Left forelimb (tissue), 1 donor: ENCODE results near the gene OR56A4.

ENCODE experiments used
- DNase-seq: peaks from one replicate; pipeline ENCODE4 v3.0.0-alpha.2; 2018; ENCODE audit warnings: low spot score

The OR56A4 gene, protein sequence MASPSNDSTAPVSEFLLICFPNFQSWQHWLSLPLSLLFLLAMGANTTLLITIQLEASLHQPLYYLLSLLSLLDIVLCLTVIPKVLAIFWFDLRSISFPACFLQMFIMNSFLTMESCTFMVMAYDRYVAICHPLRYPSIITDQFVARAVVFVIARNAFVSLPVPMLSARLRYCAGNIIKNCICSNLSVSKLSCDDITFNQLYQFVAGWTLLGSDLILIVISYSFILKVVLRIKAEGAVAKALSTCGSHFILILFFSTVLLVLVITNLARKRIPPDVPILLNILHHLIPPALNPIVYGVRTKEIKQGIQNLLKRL

DNA sequence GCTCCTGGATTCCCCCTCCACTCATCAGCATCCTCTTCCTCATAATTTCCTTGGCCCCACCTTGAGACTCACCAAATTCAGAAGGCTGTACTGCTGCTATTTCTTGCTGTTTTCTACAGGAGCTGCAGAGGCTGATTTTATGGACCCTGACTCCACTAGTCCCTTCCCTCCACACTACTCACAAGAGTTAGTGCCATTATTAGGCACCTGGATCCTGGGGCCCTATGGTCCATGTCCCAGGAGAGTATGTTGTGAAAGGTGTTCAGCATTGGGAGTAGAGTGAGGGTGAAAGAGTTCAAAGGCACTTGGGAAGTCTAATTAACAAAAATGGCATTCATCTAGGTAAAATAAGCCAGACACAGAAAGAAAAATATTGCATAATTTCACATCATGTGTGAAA, at the start of gene OR56A4:
TSS of gene OR56A4 (minus strand) at position 101 of the 400 bp plus-strand sequence. CDS start 3,954 bp downstream, outside the sequence.
- no peak for DNase-seq

DNA sequence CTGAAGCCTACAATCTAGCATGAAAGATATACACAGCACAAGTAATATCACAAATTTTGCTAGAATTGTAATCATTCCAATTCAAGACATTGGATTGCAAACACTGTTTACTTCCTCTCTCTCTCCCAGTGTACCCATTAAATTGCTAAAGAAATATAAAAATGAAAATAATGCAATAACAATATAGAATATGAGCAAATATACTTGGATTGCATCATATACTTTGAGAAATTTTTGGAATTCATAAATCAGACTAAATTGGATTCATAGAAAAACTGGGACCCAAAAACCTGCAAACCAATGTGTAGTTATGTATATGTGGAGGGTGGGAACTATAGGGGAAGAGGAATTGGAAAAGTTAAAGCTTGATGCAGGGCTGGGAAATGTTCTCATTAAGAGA, 48.8 kb upstream of the OR56A4 start:
- DNase-seq, result no peak

DNA sequence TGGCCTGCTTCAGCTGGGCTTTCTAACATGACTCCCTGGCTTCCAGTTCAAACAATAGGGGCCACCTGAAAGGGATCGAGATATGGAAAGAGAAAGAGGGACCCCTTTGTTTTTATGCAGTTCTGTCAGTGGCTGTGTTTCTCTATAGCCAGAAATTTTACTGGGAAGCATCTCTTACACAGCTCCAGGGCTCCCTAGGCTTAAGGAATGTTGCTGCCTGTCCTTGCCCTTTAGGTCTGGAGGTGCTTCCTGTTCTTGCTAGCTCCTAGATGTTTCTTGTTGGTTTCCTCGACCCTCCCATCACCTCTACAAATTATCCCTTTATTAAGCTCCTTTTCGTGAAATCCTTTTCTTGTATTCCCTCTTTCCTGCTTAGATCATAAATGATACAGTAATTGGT, 45.6 kb upstream of the OR56A4 start:
- DNase-seq, result no peak

DNA sequence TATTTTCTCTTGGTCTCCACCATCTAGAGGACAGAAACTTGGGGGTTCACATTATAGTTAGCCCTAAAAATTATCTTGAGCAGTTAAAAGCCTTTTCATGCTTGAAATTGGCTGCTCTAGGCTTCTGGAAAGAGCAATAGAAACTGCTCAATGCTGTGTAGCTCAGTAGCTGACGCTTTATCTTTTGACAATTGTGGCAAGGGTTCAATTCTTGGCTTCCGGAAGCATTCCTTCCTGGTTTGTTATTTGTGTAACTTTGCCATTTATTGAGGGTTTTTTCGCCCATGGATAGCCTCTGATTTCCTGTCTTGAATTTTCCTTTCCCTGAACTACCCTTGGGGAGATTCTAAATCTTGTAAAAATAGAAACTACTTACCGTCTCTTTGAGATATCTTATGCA, 34.1 kb upstream of the OR56A4 start:
- DNase-seq, result no peak

DNA sequence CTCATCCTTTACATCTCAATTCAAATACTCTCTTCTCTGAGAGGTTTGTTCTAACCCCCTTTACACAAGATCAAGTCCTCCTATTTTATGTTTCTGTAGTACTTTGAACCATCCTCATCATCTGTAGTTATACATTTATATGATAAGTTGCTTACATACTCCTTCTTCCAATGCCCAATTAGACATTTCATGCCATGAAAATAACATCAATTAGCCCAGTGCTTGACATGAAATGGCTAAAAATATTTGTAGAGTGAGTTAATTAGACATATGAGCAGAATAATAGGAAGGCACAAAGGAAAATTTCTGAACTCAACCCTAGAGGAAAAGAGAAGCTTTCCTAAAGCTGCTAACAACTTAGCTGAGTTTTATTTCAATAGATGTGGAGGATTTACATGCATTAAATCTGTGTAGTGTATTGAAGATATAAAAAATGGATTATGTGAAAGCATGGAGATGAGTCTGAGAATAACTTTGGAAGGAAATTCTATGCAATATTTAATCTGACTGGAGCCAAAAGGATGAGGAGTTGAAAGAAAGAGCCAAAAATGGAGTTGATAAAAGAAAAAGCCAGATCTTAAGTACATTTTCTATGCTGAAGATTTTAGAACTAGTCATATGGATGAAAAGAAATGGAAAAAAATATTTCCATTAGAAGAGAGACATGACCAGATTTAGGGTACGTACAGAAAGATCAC, 24.1 kb upstream of the OR56A4 start, which contains the start of gene OR56A1:
TSS of gene OR56A1 (minus strand) at position 51 of the 698 bp plus-strand sequence. CDS start 3,066 bp downstream, outside the sequence.
- no peak for DNase-seq

DNA sequence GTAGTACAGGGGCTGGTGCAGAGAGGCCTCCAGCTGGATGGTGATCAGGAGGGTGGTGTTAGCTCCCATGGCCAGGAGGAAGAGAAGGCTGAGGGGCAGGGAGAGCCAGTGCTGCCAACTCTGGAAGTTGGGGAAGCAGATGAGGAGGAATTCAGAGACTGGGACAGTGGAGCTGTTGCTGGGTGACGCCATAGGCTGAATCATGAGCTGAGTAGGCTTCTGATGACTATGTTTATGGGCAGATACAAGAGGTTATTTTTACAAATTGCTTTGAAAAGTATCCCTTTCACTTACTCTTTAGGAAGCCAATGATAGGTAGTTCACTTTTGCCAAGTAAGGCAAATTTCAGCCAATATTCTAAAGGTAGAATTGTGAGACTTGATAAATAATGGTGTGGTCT, 20.8 kb upstream of the OR56A4 start:
- DNase-seq, result no peak

DNA sequence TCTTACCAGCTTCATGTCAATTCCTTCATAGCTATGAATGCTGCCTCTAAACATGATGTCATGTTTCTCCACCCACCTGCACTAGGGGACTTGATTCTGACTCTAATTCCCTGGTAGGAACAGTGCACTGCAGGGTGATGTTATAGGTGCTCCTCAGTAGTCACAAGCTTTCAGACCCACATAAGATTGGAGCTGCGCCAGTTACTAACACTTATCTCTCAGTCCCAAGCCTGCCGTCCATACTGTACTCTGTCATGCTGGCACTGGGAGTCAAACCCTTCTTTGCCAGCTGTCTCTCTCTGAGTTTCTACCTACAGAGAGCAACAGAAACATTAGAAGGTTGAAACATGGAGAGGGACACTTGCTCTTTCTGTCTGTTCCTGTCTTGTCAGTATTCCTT, 18.3 kb upstream of the OR56A4 start:
- DNase-seq, result no peak

DNA sequence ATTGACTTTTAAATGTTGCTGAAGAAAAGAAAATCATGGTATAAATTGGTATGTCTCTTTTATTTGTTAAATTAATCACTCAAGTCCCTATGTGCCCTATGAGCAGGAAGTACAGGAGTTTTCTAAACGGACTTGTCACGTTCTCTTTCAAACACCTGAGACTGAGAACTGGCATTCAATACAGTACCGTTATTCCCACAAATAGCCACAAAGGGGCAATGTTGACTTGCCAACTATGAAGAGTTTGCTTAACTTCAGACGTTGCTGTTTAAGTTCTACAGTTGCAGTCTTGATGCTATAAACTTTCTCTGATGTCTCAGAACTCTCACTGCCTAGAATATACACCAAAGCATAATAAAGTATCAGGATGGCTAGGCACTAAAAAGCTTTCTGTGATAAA, 16.2 kb upstream of the OR56A4 start:
- no peak for DNase-seq

DNA sequence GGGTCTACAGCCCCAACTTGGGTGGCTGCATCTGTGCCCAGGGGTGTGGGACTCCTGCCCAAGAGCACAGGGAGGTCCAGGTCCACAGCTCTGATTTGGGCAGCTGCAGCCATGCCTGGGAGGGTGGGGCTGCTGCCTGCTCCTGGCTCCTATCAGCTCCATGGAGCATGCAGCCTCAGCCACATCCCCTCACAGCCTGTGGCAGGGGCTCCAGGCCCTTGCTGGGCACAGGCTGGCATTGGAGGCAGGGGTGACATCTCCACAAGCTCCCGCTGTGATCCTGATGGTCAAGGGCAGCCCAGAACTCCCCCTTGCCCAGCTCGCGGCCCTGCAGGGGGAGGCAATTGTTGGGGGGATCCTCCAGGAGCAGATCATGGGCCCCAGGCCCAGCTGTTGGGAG, 6.3 kb upstream of the OR56A4 start:
- DNase-seq, result no peak

DNA sequence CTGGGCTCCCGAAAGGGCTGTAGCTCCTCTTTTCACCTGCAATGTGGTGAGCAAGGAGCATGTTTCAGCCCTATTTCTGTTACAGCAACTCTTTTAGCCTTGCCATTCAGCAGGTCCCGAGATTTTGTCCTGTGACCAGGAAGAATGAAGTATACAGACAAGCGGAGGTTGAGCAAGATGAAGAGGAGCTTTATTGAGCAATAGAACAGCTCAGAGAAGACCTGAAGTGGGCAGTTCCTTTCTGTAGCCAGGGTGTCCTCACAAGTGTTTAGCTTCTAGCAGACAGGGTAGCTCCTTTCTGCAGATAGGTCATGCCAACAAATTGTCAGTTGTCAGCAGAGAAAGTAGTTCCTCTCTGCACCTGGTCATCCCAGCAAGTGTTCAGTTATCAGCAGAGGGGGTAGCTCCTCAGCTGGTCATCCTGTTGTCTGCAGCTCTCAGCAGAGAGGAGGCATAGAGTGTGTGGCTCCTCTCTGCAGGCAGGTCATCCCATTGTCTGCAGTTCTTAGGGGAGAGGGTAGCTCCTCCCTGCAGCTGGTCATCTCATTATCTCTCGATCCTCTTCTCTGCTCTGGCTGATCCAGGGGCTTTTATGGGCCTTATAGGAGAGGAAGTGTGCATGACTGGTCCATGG, 5.4 kb upstream of the OR56A4 start:
- DNase-seq, result no peak

DNA sequence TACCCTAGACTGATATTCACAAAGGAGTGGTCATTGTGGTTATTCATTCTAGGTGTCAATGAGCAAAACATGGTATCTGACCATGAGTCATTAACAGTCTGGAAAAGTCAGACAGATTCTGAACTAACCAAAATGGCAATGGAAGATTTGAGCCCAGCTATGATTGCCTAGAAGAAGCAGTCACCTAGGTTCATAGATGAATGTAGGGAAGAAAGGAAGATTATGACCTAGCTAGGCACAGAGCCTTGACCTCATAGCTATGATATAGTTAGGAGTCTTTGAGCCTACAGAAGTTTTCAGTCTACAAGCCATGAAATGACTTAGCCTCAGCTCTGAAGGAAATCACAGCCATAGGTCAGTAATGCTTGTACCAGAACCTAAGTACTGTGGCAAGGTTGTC, 351 bp downstream of the OR56A4 start:
- no peak for DNase-seq

DNA sequence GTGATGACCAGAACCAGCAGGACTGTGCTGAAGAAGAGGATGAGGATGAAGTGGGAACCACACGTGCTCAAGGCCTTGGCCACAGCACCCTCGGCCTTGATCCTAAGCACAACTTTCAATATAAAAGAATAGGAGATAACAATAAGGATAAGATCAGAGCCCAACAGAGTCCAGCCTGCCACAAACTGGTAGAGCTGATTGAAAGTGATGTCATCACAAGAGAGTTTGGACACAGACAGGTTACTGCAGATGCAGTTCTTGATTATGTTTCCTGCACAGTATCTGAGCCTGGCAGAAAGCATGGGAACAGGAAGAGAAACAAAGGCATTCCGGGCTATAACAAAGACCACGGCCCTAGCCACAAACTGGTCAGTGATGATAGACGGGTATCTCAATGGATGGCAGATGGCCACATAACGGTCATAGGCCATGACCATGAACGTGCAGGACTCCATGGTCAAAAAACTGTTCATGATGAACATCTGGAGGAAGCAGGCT, 4.5 kb downstream of the OR56A4 start:
- DNase-seq, result no peak

DNA sequence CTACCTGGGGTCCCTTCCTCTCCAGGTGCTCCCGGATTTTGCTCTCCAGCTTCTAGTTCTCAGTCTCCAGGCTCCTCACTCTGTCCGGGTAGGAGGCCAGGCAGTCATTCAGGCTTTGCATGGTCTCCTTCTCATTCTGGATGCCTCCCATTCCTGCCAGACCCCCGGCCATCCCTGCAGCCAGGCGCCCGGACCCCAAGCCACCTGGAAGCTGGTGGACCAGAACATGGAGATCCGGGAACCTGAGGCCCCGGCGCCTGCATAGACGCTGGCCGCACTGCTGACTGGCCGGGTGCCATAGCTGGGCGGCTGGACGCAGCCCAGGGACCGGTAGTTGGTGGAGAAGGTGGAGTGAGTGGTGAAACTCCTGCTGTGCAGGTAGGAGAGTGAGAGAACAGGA, 12.0 kb downstream of the OR56A4 start:
- DNase-seq, result no peak

DNA sequence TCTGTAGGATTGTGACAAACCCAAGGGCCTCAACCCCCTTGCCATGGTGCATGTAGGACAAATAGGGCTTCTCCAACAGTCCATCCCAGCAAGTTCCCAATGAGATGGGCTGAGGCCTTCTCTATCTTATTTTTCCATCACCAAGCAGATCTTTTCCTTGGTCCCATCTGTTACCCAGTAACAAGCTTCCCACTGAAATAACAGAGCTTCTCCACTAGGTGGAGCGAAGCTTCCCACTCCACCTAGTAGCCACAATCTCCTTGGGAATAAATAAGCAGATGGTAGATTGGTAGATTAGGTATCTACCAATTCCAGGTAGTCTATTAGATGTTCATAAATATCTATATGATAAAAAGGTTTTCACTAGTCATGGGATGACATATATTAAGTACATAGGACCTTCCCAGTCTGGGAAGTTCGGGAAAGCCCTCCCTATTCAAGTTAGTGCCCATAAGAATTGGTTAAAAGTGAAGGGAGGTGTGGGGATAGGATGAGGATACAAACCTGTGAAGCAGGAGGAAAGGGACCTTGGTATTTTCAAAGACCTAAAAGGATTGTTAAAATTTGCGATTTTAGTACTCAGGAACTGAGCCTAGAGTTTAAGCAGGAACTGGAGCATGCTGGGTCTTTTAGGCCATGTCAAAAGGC, 14.0 kb downstream of the OR56A4 start:
- DNase-seq, result no peak

DNA sequence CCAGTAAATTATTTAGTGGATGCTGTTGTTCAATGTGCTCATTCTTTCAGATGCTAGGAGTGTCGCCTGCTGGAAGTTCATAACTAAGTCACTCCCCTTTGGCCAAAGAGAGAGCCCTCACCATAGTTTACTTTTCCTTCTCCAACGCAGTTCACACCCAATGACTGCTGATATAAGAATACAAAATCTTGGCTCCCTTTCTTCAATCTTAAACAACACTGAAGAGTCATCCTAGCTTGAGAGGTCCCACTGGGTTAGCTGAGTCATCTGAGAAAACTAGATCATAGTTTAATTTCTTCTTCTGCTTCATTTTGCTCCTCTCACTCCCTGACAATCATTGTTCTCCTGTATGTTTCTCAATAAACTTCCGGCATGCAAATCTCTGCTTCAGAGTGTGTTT, 14.6 kb downstream of the OR56A4 start:
- no peak for DNase-seq

DNA sequence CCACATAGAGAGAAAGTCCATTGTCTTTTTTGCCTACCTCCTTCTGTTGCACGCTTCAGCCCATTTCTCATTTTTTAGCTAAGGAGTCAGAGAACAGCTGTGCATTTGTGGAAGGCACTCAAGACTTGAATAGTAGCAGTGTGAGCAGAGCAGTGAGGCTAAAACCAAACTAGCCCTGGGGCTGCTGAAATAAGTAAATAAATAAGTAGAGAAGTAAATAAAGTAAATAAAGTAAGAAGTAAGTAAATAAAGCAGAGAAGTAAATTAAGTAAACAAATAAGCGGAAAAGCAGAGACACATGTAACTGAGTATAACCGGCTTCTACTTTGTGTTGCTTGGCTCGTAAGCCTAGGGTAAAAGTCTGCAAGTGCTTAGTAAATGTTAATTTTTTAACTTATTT, 17.5 kb downstream of the OR56A4 start:
- no peak for DNase-seq

DNA sequence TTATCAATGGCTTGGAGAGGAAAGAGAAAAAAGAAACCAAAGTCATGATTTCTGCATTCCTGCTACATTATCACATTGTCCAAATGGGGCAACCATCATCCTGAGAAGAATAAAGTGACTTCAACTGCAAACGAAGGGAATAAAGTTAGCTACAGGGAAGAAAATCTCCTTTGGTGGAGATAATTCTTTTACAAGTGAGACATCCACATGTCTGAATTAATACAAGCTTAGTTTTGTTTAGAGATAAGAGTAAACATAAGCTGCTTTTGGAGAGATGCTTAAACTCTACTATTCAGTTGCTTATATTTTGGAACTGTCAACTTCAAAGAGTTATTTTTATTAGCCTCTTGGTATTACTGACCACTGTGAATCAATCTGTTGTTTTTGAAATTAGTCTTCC, 19.9 kb downstream of the OR56A4 start, which contains the start of gene OR52L1:
TSS of gene OR52L1 (minus strand) at position 101 of the 400 bp plus-strand sequence. CDS start at position 46, 55 bp downstream.
- DNase-seq, result no peak

DNA sequence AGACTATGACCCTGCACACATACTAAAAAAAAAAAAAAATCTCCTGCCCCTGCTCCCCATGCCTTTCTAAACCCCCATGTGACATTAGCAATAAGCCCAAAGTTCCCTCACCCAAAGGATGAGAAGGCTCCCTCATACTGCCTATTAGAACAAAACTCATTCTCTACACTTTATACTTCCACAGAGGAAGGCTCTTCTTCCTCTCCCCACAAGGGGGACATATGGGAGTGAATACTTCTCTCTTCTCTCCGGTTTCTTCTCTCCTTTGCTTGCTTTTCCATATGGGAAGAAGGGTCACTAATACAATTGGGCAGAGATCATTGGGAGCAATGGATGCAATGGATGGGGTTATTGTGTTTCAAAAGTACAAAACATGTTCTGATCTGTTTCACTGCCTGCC, 23.3 kb downstream of the OR56A4 start:
- no peak for DNase-seq

DNA sequence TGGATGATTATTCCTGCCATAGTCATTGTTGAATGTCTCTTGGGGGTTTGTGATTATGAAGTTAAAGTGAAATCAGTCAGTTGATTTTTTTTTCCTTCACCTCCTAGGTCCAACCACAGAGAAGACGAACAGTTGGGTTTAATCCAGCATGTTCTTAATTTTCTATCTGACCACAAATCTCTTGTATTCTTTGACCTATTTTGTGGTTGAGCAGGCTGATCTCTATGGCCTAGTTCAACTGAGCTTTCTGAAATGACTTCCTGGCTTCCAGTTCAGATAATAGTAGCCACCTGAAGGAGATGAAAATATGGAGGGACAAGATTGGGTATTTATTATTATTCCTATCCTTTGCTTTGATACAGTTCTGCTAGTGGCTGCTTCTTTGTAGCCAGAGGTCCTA, 33.2 kb downstream of the OR56A4 start:
- no peak for DNase-seq

DNA sequence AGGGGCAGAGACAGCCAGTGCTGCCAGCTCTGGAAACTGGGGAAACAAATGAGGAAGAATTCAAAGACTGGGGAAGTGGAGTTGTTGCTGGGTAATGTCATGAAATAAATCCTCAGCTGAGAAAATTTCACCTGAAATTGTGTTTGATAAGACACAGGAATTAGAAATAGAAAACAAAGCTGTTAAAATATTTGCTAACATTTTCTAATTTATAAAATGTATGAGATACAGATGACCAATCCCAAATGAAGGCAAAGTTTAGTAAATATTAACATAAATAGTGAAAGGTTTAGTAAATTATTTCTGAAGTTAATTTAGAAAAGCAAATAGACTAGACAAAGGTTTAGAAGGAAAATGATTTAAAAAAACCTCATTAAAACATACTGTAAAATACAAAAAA, 38.4 kb downstream of the OR56A4 start, which contains the start of gene OR56A5:
TSS of gene OR56A5 (minus strand) at position 101 of the 400 bp plus-strand sequence. CDS start at position 101, 0 bp downstream.
- DNase-seq, result no peak

DNA sequence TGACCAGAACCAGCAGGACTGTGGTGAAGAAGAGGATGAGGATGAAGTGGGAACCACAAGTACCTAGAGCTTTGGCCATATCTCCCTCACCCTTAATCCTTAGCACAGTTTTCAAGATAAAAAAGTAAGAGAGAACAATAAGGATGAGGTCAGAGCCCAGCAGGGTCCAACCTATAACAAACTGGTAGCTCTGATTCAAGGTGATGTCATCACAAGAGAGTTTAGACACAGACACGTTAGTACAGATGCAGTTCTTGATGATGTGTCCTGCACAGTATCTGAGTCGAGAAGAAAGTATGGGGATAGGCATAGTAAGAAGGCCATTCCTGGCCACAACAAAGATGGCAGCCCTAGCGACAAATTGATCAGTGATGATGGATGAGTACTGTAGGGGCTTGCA, 39.0 kb downstream of the OR56A4 start:
- DNase-seq, result no peak

DNA sequence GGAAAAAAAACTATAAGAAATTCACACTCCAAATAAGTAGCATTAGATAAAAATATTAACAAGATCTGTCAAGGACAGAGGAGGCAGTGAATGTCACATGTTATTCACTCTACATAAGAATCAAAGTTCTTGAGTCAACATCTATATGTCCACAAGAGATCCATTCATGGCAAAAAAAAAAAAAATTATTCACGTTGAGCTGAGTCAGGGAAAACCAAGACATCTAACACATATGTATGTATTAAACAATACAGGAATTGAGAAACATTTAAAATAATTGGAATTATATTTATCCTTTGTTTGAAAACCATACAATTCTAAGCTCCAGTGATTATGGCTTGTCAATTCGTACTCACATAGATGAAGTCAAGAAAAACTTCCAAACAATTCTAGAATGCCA, 39.8 kb downstream of the OR56A4 start:
- DNase-seq, result no peak
